GM12892 (cell line): ENCODE measurements around the gene EPB41L2.

Source experiments
- POLR2A ChIP-seq: IDR thresholded peaks from 2 replicates; pipeline ENCODE4 v1.6.1; 2011; ENCODE audit warnings: low read depth, low read length, control low read depth
- POLR2AphosphoS5 ChIP-seq: IDR thresholded peaks from 2 replicates; pipeline ENCODE4 v1.6.1; 2011; ENCODE audit warnings: low read depth, low read length, control low read depth

- no peak for TF ChIP-seq POLR2A
- no peak for TF ChIP-seq POLR2AphosphoS5
Observed at GRCh38 chr6:130961148-130961547, 101.9 kb downstream of the EPB41L2 start.
